Nephron (organoid): ENCODE data around the gene HES3.

Experiments
- H3K27ac Mint-ChIP-seq, 3 experiments: 2 replicates each; pipeline ENCODE4 v1.8.0; 2020; ENCODE audit warnings: mixed read lengths in 3 of 3, mild to moderate bottlenecking in 2 of 3, moderate library complexity in 1 of 3
- H3K27me3 Mint-ChIP-seq: 2 replicates; pipeline ENCODE4 v1.8.0; 2021; ENCODE audit warnings: low read depth, mild to moderate bottlenecking, moderate library complexity, mixed read lengths
- H3K36me3 Mint-ChIP-seq: 2 replicates; pipeline ENCODE4 v1.8.0; 2020; ENCODE audit warnings: low read depth, mixed read lengths
- H3K4me1 Mint-ChIP-seq: 2 replicates; pipeline ENCODE4 v1.8.0; 2020; ENCODE audit warnings: mixed read lengths
- H3K4me3 Mint-ChIP-seq, 3 experiments: 2 replicates each; pipeline ENCODE4 v1.8.0; 2020; ENCODE audit warnings: mild to moderate bottlenecking in 3 of 3, mixed read lengths in 3 of 3, moderate library complexity in 2 of 3
- H3K9me3 Mint-ChIP-seq: 2 replicates; pipeline ENCODE4 v1.8.0; 2020; ENCODE audit warnings: mixed read lengths
- CTCF ChIP-seq, 3 experiments: fragments of 200-600 bp; sonication (generic); IDR thresholded peaks; one replicate each; pipeline ENCODE4 v1.5.0; 2021; ENCODE audit warnings: antibody characterized with exemption in 3 of 3; ENCODE audit not compliant: unreplicated experiment in 3 of 3

HES3 gene

GRCh38 chr1:6259491-6260362 lies 15.7 kb downstream of the HES3 start:
- no peak for TF ChIP-seq CTCF (IDR thresholded peaks at IDR 0.05; ENCODE audit: unreplicated experiment in 3 of 3)
- Mint-ChIP-seq H3K27ac (no peak overlapping the region), H3K9me3 (no peaks in the 10 kb centered on the region), H3K36me3 (no peaks in the 10 kb centered on the region), H3K4me3 (peak overlapping the region; percentile 74 to 81 (median 80)), H3K4me1 (peaks cover 29% of the 10 kb centered on the region), H3K27me3 (peaks cover 6% of the 10 kb centered on the region)

- no peak for TF ChIP-seq CTCF (IDR thresholded peaks at IDR 0.05; ENCODE audit: unreplicated experiment in 3 of 3)
- Mint-ChIP-seq H3K27ac (no peak overlapping the region), H3K9me3 (no peaks in the 10 kb centered on the region), H3K27me3 (peaks cover 6% of the 10 kb centered on the region), H3K4me3 (no peak overlapping the region), H3K36me3 (no peaks in the 10 kb centered on the region), H3K4me1 (peaks cover 37% of the 10 kb centered on the region)
Observed at GRCh38 chr1:6260433-6260934, 16.5 kb downstream of the HES3 start.

- Mint-ChIP-seq H3K4me3 (peak within 1 kb of the TSS; percentile 79 to 83 (median 83)), H3K27me3 (peaks cover 6% of the 10 kb centered on the region), H3K4me1 (peaks cover 43% of the 10 kb centered on the region), H3K36me3 (no peaks in the 10 kb centered on the region), H3K27ac (peak within 1 kb of the TSS; percentile 67 to 88 (median 80)), H3K9me3 (no peaks in the 10 kb centered on the region)
- TF ChIP-seq CTCF (IDR thresholded peaks at IDR 0.05; ENCODE audit: unreplicated experiment in 3 of 3) = no peak
Observed at GRCh38 chr1:6260961-6261614, 17.1 kb downstream of the HES3 start, which contains the start of gene GPR153. TSS of gene GPR153 (minus strand) at chr1:6261098. CDS start at chr1:6254905, 6,193 bp downstream.

GRCh38 chr1:6261615-6261995 lies 17.6 kb downstream of the HES3 start:
- no peak for TF ChIP-seq CTCF (IDR thresholded peaks at IDR 0.05; ENCODE audit: unreplicated experiment in 3 of 3)
- peak overlapping the region; percentile 79 to 83 (median 83) for H3K4me3 Mint-ChIP-seq
- H3K27me3 Mint-ChIP-seq = peaks cover 6% of the 10 kb centered on the region
- peaks cover 48% of the 10 kb centered on the region for H3K4me1 Mint-ChIP-seq
- no peaks in the 10 kb centered on the region for H3K9me3 Mint-ChIP-seq
- no peaks in the 10 kb centered on the region for H3K36me3 Mint-ChIP-seq
- peak overlapping the region; percentile 67 to 88 (median 80) for H3K27ac Mint-ChIP-seq

- TF ChIP-seq CTCF (IDR thresholded peaks at IDR 0.05; ENCODE audit: unreplicated experiment in 3 of 3) = no peak
- Mint-ChIP-seq H3K4me1 (peaks cover 60% of the 10 kb centered on the region), H3K36me3 (no peaks in the 10 kb centered on the region), H3K27me3 (peaks cover 9% of the 10 kb centered on the region), H3K9me3 (no peaks in the 10 kb centered on the region), H3K4me3 (peak overlapping the region; percentile 79 to 83 (median 83)), H3K27ac (peak overlapping the region; percentile 20 to 88 (median 80))
Observed at GRCh38 chr1:6262555-6263420, 18.8 kb downstream of the HES3 start.
